GM21367 (cell line): ENCODE results near the gene RBMS1.

Experiments
- ATAC-seq: cut with Tn5 transposase; IDR thresholded peaks from one replicate; pipeline ENCODE4 v1.9.1; 2021; ENCODE audit not compliant: unreplicated experiment

The RBMS1 gene

DNA sequence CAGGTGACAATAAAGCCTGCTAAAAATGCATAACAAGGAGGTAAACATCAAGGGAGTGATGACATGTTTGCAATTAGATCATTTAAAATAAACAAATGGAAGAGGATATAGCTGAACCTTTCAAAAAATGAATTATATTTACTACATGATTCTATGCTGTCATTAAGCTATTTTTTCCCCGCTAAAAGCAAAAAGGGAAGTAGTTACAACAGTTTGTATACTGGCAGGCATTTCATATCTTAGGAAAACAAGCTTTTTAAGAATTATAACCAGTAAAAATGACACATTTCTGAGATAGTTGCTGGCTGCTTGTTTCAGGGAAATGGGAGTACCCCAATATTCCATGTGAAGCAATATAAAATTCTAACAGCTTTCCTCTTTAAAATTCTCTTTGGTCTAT, 204.5 kb downstream of the RBMS1 start:
- no peak for ATAC-seq

DNA sequence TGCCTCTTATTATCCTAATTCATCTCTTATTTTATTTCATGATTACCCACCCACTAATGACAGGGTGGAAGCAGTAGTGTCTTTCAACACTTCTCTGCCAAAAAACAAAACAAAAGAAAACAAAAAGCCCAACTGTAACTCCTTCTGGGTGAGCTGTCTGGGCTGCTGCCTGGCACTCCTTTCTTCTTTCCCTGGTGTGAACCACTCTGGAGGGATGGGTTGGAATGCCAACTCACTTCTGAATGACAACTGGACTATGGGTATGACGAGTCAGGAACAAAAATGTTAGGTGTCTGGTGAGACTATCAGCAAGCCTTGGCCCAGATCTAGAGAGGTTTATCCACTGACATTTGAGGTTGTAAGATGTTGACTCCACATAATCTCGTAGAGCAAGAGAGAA, 205.3 kb downstream of the RBMS1 start:
- no peak for ATAC-seq

DNA sequence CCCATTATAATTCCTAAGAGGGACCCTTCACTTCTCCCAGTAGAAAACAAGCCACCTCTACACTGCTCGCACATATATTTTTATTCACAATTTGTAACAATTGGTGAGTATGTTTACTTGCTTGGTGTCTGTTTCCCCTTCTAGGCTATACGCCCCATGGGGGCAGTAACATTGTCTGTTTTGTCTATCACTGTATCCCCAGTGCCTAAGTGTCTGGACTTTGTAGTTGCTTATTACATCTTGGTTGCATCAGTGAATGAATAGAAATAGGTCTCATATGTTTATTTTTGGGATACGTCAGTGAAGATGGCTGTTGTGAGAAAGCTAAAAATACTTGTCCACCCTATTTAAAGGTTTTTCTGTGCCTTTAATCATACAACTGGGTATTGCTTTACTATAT, 206.1 kb downstream of the RBMS1 start:
- no peak for ATAC-seq

DNA sequence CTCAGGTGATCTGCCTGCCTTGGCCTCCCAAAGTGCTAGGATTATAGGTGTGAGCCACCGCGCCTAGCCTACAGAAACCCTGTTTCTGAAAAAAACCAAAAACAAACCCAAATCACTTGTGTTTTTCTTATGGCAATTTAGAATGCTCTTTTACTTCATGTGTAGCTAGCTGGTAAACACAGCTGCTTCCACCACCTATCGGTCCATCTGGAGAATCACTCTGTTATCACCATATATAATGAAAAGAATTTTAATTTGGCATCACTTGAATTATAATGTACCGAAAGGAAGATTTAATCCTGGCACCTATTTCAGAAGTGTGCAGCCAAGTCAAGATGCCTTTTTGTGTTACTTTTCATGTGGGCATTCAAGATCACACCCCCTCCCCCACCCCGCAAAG, 207.1 kb downstream of the RBMS1 start:
- ATAC-seq, result no peak

DNA sequence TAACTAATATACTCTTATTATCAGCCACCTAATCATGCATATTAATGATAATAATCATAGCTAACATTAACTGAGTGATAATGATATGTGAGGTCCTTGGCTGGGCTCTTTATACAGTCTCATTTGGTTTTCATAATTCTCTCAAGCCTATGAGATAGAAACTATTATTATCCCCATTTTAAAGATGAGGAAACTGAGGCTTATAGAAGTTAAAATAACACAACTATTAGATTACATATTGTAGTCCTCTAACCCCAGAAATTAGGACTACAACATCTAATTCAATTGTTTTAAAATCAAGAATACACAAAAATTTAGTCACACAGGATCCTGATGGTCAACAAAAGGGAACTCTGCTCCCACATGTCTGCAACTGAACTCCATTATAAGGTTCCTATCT, 209.9 kb downstream of the RBMS1 start:
- no peak for ATAC-seq

DNA sequence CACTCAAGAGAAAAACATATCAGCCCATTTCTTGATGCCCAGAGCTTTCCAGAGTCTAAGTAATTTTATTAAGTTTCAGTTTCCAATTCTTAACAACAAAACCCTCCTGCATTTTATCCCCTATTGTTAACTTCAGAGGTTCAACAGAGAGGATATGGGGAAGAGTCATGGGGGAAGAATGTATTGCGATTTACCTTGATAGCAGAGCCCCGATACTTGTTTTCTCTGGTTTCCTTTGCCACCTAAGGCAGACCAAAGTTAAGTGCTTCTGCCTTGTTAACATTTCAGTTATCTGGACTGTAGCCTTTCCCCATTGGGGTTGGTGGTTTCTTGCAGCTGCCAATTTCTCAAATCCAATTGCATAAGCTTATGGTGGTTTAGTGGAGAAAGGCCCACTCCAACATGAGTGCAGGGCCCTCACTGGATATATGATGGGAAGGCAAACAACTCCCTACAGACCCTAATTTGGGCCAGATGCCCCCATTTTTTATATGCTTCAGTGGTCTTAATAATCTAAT, 211.5 kb downstream of the RBMS1 start:
- no peak for ATAC-seq

DNA sequence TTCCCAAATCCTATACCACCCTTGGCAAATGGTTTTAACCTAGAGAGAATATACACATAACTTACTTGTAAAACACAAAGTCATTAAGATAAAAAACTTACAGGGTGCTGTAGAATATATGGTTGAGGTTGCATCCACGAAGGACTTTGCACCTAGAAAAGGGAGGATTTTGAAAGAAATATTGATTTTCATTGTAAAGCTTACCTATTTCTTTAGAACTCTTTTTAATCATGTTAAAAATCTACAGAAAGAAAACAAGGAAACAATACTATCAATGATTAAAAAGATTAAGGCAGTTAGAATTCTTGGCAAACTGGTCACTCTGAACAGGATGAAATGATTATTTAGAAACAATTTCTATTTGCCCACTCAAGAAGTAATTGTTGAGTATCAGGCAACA, 212.4 kb downstream of the RBMS1 start:
- no peak for ATAC-seq

DNA sequence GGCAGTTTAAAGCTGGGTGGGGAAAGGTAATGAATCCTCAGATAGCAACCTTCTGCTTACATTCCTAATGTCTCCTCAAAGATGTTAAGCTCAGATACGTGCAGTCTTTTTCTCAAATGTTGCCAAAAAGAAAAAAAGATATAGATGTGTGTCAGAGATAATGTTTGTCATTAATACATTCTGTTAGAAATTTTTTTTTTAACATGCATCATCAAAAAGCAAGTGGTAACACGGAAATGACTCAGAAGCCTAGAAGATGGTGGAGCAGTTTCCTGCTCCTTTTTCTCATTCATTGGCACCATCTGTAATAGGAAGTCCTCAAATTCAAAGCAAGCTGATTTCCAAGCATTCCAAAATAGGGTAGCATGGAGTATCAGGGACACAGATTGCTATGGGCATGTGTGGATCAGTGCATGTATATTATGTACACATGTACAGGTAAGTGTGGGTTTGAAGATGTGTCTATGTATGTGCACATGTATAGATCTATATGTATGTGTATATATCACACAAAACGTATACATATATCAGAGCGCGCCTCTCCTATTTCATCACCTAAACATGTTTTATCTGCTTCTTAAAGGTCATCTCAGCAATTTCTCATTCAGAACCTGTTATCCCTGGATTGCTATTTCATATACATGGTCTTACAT, 213.7 kb downstream of the RBMS1 start:
- no peak for ATAC-seq

DNA sequence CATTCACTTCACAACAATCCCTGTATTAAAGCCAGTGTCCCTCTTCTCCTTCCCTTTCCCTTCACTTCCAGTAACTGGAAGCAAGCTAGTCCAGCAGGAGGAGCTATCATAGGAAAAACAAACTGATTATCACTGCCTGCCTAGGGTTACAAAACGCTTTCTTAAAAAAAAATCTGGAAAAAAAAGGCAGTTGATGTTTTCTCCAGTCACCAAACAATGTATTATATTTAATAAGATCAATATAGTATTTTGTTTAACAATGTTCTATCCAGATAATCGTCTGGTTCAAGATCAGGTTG, 214.8 kb downstream of the RBMS1 start:
- ATAC-seq, result no peak

DNA sequence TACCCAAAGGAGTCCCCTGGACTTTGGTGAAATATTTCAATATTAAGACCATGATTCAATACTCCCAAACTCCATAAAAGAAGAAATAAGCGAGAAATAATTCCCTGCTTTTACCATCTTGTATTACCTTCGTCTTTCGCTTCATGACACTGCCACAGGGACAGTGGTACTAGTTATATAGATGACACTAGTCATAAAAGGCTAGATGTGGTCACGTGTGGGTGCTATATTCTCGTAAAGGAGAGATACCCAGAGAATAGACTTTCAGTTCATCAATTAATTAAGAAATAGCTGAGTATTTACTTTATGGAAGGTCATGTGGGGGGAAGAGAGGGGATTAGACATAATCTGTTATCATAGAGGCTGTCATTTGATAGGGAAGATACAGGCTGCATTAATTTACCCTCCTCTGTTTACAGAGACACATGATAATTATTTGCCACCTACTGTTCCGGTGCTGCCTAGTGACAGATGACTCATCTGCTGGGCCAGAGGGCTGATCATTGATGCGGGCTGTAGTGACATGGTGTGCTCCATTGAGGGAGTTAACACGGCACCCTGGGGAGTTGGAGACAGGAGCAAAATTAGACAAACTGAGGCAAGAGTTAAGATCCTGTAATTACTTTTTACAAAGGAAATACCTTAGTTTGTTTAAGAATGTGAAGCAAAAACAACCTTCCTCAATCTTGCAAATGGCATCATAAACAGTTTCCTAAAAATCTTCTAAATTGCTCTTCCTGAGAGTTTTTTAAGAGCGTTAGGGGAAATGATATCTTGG, 215.3 kb downstream of the RBMS1 start:
- ATAC-seq, result peak; percentile 76

DNA sequence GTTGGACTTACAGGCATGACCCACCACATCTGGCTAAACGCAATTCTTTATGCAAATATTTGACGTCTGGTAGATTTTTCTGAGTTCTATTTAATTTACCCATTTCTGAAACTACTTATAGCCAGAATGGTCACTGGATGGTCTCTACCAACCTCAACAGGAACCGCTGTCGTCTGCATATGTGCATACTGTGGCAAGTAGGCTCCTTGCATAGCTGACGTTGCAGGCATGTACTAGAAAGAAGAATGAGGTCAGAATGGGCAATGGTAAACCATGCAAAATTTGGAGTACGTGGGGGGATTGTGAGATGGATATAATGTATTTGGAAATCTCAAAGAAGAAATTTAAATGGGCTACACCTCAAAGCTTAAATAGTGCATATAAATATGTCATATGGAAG, 216.5 kb downstream of the RBMS1 start:
- ATAC-seq, result no peak

DNA sequence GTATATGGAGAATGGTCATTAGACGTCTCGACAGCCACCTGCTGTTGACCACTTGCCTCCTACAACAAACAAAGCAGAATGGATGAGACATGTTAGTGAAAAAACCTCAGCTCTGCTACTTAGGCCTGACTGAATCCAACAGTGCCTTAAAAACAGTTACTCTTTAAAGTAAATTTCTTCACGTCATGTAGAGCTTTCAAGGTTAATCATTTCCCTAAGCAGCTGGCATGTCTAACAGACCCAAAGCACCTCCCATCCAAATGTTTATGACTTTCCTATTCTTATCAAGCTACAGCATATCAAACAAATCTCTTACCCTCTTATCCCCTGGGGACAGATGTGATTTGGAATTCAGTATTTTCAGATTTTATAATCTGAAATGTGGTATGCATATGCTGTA, 218.0 kb downstream of the RBMS1 start:
- ATAC-seq, result no peak

DNA sequence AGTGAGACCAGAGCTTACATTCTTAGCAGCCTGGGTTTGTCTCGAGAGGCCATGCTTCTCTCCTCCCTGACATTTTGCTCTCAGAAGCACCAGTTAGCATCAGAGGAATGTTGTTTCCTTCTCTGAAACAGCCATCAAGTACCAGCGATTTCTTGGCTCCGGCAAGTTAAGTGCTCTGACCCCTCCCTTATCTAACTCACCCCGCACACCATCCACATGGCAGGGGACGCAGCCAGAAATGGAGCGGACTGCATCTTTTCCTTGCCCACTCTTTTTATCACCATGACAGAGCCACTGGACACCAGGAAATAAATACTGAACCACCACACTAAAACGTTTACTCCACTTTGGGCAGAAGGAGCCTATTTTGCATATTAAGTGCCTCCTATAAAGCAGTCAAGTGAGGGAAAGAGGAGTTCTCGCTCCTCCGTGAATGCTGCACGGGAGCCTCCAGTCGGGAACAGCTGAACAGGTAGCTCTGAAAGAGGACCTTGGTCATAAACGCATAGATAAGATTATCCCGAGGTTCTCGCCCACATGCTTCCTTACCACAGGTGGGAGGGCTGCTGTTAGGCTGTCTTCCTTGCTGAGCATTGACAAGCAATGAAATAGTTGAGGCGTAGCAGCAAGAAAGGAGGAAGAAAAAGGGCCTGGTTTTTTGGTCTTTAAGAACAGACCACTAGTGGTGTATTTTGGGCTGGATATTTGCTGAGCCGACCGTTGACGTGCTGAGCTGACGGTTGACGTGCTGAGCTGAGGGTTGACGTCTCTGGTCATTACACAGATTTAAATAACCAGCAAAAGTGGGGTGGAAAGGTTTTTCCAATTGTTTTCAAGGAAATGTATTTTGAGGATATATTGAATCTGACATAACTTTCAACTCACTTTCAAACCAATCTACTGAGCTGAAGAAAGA, 222.2 kb downstream of the RBMS1 start:
- ATAC-seq, result no peak

DNA sequence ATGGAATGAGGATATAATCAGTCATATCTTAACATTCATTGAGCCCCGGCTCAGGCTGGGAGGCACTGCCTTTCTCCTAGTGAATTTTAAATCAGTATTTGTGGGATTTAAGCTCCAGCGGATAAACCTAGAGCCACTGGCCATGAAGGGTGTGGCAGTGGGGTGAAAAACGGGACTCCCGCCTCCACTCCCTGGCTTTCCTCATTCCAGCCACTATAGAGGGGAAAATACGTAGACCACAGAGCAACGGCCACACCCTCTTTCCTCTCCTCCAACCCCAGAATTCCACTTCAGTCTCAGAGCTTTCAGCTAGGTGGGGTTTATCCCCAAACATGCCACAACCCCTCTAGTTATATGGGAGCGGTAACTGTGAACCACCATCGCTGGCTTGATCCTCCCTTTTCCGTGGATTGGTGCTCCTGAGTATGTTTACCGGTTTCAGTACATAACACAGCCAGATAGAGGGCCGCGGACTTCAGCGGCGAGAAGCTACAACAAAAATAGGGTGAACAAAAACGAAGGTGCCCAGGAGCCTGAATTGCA, 223.0 kb downstream of the RBMS1 start:
- ATAC-seq, result no peak

DNA sequence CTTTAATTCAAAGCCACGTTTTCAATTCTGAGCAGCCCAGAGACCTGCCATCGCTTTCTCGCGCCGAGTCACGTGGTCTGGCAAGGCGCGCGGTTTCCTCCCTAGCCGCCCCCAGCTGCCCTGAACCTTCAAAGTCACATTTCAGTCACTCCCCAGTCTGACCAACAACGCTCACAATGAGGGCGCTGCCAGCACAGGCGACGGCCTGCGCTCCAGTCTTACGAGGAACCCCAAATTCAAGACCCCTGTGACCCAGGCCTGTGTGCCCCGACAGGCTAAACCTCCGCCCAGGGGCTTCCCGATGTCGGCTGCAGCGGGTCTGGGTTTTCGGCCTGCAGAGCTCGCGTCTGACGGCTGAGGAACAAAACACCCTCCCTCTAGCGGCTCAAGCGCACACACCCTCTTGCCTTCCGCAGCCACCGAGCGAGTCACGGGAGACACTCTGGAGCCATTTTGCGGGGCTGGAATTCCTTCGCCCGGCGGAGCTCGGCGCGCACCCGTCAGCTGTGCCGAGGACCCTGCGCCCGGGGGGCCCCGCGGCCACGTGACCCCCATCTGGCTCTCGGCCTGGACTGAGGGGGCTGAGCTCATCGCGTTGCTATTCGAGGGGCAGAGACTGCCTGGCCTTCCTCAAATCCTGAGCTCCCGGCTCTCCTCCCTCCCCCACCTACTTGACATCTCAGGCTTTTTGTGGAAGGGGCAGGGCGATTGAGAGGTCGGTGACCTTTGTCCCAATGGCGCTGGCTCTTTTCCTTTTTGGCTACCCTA, 223.6 kb downstream of the RBMS1 start:
- peak; percentile 97 for ATAC-seq

DNA sequence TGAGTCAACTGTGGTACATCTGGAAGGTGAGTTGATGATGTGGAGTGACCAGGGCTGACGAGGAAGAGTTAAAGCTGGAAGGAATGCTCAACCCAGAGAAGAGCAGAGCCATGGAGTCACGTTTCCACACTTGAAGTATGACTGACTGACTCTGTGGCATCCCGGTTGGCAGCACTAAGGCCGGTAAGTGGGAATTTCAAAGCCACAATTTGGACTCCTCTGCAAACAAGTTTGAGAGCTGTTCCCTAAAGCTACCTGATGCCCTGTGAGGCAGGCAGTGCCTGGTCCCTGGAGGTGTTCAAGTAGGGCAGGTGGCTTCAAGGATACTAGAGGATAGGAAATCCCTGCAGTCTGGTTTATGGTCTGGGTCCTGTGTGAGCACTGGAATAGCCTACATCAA, 224.2 kb downstream of the RBMS1 start:
- ATAC-seq, result no peak

DNA sequence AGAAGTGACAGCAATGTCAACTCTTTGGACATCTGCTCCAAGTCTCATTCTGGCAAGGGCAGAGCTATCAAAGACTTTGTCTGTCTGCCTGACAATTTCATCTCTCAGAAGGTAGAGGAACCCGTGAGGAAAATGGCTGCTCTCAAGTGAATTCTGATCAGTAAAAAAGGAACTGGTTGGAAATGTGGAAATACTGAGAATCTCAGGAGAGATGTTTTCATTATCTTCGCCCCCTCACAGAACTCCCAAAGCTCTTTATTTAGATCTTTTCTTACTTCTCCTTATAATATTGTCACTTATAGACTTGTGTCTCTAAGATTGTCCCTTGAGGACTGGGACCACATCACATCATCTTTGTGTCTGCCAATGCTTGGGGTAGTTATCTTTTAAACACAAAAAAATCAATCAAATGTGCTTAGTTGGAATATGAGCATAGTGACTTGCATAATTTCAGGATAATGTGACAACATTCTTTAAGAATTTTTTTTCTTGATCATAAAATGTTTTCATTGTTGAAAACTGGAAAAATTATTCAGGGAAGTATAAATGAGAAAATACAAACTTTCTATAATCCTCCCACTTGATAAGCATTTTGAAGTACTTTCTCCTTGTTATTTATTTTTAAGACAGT, 225.3 kb downstream of the RBMS1 start:
- no peak for ATAC-seq

DNA sequence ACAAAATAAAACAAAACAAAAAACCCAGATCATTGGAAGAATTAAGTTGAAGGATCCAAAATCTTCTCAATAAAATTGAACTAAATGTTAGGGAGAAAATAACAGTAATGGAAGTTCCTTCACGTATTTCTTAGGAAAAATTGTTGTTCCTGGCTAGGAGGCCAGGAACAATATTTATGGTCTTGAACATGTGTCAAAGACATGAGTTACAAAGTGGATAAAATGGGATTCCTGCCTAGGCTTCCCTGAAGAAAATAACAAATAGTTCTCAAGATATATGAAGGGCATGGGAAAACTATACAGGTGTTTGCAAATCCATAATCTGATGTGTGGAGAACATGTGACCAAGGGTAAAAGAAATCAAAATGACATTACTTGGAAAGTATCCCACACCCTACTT, 225.9 kb downstream of the RBMS1 start:
- ATAC-seq, result no peak

DNA sequence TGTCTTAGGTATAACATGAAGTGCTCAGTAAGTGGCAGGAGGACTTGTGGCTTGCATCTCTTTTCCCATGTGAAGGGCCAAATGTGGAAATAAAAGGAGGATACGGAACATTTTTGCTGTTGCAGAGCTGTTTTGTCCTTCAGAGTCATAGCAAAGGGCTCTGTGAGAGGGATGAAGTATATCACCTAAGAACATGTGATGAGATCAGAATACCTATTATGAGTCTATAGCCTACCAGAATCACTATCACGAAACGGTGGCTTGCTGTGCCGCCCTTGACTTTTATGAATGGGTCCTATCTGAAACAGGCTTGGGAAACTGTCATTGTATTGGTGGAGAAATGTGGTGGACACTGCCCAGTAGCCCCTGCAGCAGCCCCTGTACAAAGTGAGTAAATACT, 226.6 kb downstream of the RBMS1 start:
- ATAC-seq, result no peak

DNA sequence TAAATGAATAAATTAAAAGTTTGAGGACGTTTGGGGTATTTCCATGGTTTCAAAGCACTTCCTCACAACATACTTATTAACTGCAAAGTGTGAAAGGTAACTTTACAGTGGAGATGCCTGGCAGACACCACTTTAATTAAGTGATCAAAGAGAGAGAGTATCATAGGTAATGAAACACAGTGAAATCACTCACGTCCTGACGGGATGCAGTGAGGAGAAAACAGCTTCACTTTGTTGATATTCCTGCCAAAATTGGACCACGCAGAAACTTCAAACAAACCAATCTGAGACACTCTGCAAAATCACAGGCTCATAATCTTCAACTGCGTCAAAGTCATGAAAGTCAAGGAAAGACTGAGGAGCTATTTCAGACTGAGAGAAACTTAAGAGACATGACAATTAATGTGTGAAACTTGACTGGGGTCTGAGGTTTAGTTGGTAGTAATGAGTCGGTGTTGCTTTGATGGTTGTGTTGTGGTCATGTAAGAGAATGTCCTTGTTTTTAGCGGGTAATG, 227.5 kb downstream of the RBMS1 start:
- no peak for ATAC-seq
